ENCODE measurements around the gene ENTPD7. TPM values are rescaled to one million over a fixed set of nuclear protein-coding genes. Genes with fewer than 3 reads are reported as not detected.
A peak's percentile ranks its signal among the peaks of the same experiment; 100 is the strongest.

ENTPD7 gene
- total RNA-seq, 1 experiment from 2014 or later = 7.4 TPM

- no peak for DNase-seq
- H3K27me3 Mint-ChIP-seq (ENCODE audit: unreplicated experiment) = no peaks in the 10 kb centered on the region
- intact Hi-C loops (cut with micrococcal nuclease; ENCODE audit: unreplicated experiment) = no loop called here
- H3K9me3 Mint-ChIP-seq (ENCODE audit: low read depth, unreplicated experiment) = no peaks in the 10 kb centered on the region
- no peak overlapping the region for H3K27ac Mint-ChIP-seq (ENCODE audit: unreplicated experiment)
- TF ChIP-seq CTCF (IDR thresholded peaks at IDR 0.05; ENCODE audit: unreplicated experiment) = no peak
- peaks cover 34% of the 10 kb centered on the region for H3K36me3 Mint-ChIP-seq (ENCODE audit: insufficient read depth, unreplicated experiment)
- CTCF ChIA-PET = no interaction called here
- H3K4me3 Mint-ChIP-seq (ENCODE audit: low read depth, unreplicated experiment) = no peak overlapping the region
- H3K4me1 Mint-ChIP-seq (ENCODE audit: low read depth, unreplicated experiment) = no peaks in the 10 kb centered on the region
- no TSS peak for BruUV-seq (replicated peaks)
Measured at GRCh38 chr10:99700649-99701048, 41.3 kb downstream of the ENTPD7 start.

GRCh38 chr10:99708428-99709012 is 49.2 kb downstream of the ENTPD7 start:
- Mint-ChIP-seq H3K27ac (ENCODE audit: unreplicated experiment) (no peak overlapping the region), H3K36me3 (ENCODE audit: insufficient read depth, unreplicated experiment) (peaks cover 18% of the 10 kb centered on the region), H3K4me3 (ENCODE audit: low read depth, unreplicated experiment) (no peak overlapping the region), H3K4me1 (ENCODE audit: low read depth, unreplicated experiment) (no peaks in the 10 kb centered on the region), H3K27me3 (ENCODE audit: unreplicated experiment) (no peaks in the 10 kb centered on the region), H3K9me3 (ENCODE audit: low read depth, unreplicated experiment) (no peaks in the 10 kb centered on the region)
- intact Hi-C loops (cut with micrococcal nuclease; ENCODE audit: unreplicated experiment) = no loop called here
- BruUV-seq (replicated peaks) = no TSS peak
- DNase-seq = no peak
- CTCF ChIA-PET = interaction anchor here (0.5 kb wide), 1 partner anchor 213 kb away, joined by 7 read pairs; no protein-coding TSS in a partner anchor
- TF ChIP-seq CTCF (IDR thresholded peaks at IDR 0.05; ENCODE audit: unreplicated experiment) = no peak

GRCh38 chr10:99709480-99710229 is 50.3 kb downstream of the ENTPD7 start:
- H3K4me3 Mint-ChIP-seq (ENCODE audit: low read depth, unreplicated experiment) = no peak overlapping the region
- no peak for TF ChIP-seq CTCF (IDR thresholded peaks at IDR 0.05; ENCODE audit: unreplicated experiment)
- no peak for DNase-seq
- CTCF ChIA-PET = interaction anchor here (0.5 kb wide), 1 partner anchor 288 kb away, joined by 4 read pairs; no protein-coding TSS in a partner anchor
- H3K9me3 Mint-ChIP-seq (ENCODE audit: low read depth, unreplicated experiment) = no peaks in the 10 kb centered on the region
- no peaks in the 10 kb centered on the region for H3K27me3 Mint-ChIP-seq (ENCODE audit: unreplicated experiment)
- no TSS peak for BruUV-seq (replicated peaks)
- H3K36me3 Mint-ChIP-seq (ENCODE audit: insufficient read depth, unreplicated experiment) = peaks cover 13% of the 10 kb centered on the region
- intact Hi-C loops (cut with micrococcal nuclease; ENCODE audit: unreplicated experiment) = loop anchor here (2.0 to 5.0 kb wide), 2 partner anchors 272 to 317 kb away; no protein-coding TSS in a partner anchor
- no peaks in the 10 kb centered on the region for H3K4me1 Mint-ChIP-seq (ENCODE audit: low read depth, unreplicated experiment)
- H3K27ac Mint-ChIP-seq (ENCODE audit: unreplicated experiment) = no peak overlapping the region

GRCh38 chr10:99711129-99711719 is 51.9 kb downstream of the ENTPD7 start:
- Mint-ChIP-seq H3K36me3 (ENCODE audit: insufficient read depth, unreplicated experiment) (peaks cover 17% of the 10 kb centered on the region), H3K4me1 (ENCODE audit: low read depth, unreplicated experiment) (no peaks in the 10 kb centered on the region), H3K9me3 (ENCODE audit: low read depth, unreplicated experiment) (no peaks in the 10 kb centered on the region), H3K27ac (ENCODE audit: unreplicated experiment) (no peak overlapping the region), H3K4me3 (ENCODE audit: low read depth, unreplicated experiment) (no peak overlapping the region), H3K27me3 (ENCODE audit: unreplicated experiment) (no peaks in the 10 kb centered on the region)
- intact Hi-C loops (cut with micrococcal nuclease; ENCODE audit: unreplicated experiment) = loop anchor here (1.0 to 5.0 kb wide), 4 partner anchors 81 to 318 kb away; no protein-coding TSS in a partner anchor
- TF ChIP-seq CTCF (IDR thresholded peaks at IDR 0.05; ENCODE audit: unreplicated experiment) = no peak
- CTCF ChIA-PET = interaction anchor here (1.2 kb wide), 1 partner anchor 21 kb away, joined by 3 read pairs; the partner anchor contains the start of genes COX15 and CUTC
- BruUV-seq (replicated peaks) = no TSS peak
- peak; percentile 14 for DNase-seq
